SIG-M5 treated with dmso at 0.1 percent for 504 hours (cell line): ENCODE results near the gene AGPAT4.
"Not testable (repeated sequence)": the region's sequence is repeated elsewhere in the genome, so short reads cannot be mapped to it uniquely, and the experiment has no call there.

Experiments
- DNase-seq: peaks from one replicate; lab custom pipeline; 2025; ENCODE audit not compliant: unreplicated experiment; lab: John Stamatoyannopoulos, UW

AGPAT4 gene

DNA sequence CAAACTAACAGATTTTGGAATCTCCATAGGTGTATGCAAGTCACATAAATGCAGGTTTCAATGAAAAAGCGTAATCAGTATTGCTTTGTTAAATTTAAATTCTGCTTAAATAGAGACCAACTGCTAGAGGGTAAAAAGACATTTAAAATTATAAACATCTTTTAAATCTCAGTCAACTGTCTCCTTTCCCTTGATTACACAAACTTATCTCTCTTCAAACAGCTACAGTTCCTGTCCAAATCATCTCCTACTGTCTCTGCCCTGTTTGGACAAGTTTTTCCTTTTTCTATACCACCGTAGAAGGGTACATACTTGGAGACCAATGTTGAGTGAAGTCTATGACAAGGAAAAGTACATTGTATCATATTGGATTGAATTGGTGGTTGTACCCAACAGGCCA, 43.5 kb downstream of the AGPAT4 start:
- no peak for DNase-seq

DNA sequence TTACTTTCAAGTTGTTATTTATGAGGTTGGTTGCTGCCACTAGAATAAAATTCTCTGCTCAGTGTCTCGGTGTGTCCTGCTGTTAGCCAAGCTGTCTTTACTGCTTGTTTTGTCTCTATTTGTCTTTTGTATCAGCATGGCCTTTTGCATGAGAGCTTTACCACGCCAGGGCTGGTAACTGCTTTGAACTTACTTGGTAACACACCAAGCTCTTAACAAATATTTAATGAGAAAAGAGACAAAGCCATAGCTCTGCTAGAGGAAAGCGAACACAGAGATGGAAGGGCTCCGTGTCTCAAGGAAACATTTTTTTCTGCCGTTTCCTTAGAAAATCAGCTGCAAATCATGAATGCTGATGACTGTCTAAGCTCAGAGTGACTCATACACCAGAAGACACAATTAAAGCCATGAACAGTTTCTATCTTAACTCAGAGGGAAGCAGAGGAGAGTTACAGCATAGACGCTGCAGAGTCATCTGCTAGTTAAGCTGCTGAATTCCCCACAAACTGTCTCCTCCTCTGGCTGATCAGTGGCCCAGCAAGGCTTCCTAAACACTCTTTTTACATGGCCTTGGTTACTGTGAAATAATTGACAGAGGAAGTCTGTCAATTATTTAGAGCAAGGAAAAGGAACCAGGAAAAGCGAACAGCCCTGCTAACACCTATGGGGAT, 44.8 kb downstream of the AGPAT4 start:
- peak; percentile 71 for DNase-seq

DNA sequence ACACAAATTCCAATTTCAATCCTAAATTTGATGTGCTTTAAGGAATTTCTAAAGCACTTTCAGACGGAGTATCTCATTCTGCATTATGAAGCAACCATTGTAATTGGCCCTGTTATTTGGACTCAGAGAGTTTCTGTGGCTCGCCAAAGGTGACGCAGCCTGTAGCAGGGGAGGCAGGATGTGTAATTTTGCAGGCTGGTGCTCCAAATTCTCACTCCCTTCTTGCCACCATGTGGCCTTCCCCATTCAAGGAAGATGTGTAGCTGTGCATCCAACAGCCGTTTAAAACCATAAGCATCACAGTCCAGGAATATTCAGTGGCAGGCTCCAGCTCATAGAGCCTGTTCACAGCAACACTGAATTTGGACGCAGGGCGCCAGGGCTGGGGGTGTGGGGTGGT, 45.8 kb downstream of the AGPAT4 start:
- DNase-seq, result no peak

DNA sequence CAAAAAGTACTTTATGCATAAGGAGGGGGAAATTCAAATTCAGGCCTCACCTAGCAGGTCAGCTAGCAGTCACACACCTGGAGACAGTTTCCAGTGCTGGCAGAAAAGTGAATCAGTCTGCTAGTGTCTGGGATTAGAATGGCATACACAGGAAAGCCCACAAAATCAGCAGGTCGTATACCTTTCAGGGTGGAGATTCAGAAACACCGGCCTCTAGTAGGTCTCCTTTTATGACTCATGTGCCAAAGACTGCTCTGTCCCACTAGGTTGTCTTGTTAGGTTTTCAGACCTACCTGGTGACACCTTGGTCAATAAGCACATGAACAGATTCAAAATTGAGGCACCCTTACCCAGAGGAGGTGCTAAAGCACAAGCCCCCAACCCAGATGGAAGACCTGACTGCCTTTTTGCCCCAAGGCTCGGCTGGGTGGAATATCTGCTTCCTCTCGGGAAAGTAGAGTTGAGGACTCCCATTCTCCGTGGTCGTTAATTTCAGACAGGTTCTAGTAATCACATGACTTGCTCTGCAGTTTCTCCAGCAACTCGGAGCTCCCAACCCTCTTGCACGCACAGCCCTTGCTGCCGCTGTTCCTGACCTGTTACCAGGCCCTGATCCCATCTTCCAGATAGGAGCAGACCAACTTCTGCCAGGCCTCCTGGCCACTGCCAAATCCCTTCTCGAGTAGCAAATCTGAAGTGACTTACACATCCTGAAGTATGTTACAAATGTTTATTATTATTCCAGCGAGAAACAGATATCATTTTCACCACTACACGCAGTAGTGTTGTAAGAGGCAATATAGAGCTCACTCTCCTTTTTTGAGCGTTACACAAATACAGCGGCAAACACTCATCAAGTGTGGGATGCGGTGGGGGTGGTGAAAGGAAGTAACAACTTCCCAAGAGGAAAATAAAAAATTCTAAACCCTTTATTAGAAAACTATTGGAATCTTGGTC, 46.6 kb downstream of the AGPAT4 start:
- DNase-seq, result no peak

DNA sequence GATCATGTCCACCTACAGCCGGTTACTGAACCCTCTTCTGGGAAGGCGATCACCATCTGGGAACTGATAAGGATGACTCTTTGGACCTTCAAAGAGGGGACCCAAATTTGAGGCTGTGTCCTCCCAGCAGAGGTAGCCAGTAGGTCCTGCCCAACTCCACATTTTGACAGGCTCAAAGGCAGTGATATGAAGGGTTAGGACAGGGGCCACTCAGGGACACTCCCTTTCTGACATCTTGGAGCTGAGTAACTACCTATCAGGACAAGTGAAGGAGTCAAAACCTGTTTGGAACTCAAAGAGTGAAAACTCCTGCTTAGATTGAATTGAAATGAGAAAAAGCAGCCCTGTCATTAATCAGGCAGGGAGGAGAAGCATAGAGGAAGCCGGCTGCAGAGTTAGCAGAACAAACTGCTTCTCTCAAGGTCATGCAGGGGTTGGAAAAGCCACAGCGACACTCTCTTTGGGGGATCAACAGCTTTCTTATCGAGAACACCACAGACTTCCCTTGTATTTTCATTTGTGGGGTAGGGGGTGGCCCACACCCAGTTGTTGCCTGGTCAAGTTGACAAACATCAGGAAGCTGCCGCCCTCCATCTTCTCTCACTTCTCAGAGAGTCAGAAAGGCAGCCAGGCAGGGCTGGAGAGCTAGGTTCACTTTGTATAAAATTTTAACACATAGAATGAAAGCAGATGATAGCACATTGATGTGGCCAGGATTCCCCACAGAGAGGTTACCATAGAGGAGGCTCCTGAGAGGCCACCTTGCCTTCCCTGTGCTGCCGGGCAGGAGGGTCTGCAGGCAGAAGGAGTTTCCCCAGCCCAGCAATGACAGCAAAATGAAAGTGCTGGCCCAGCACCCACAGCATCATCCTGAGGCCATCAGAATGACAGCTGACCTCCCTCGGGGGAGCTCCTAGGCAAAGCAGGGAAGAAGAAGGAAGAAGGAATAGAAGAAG, 47.6 kb downstream of the AGPAT4 start:
- DNase-seq, result no peak

DNA sequence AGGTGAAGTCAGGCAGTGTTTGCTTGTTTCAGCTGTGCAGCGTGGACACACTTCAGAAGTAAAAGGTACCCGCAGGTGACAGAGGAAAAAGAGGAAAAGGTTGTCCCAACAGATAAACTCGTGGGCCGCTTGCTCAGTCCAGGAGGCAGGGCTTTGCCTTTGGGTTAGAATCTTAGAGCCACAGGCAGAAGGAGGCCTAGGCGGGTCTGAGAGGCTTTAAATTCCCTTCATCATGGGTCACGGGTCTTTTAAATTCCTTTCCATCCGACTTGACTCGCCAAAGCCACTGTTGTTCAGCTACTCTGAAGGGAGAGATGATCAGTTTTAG, 48.2 kb downstream of the AGPAT4 start:
- DNase-seq, result no peak

DNA sequence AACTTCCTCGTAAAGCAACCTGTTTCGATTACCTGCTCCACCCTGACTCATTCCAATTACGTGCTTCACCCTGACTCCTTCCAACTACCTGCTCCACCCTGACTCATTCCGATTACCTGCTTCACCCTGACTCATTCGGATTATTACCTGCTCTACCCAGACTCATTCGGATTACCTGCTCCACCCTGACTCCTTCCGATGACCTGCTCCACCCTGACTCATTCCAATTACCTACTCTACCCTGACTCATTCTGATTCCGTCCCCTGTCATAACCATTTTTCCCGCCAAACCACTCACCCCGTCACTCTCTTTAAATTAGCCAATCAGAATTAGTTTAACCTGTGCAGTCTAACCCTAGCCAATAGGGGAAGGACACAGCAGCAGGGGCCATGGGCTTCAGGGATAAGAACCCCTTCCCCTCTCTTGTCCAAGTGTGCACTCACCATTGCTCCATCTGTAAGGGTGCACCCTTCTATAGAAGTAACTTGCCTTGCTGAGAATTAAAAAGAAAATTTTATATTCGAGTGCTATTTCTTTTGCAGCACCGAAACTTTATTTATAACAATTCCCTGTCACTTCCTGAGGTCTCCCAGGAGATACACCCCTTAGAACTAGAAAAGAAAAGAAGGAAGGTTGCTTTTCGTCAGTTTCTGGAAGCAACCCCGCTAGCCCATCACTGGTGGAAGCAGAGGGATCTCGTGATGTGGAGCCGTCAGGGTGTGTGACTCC, 48.7 kb downstream of the AGPAT4 start:
- not testable (repeated sequence) for DNase-seq

DNA sequence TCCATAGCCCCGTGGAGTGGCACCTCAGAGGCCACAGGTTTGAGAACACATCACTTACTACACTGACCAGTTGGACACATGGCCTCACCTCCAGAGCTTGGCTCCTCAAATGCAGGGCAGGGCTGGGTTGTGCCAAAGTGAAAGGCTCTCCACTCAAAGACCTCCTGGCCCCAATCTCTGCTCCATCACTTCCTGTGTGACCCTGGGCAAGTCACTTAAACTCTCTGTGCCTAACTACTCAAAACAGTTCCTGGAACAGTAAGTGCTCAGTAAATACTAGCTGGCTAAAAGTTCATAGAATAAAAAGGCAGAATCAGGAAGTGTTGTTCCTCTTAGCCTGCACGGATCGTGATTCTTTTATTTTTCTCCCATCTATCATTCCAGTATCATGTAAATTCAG, 50.2 kb downstream of the AGPAT4 start:
- DNase-seq, result no peak

DNA sequence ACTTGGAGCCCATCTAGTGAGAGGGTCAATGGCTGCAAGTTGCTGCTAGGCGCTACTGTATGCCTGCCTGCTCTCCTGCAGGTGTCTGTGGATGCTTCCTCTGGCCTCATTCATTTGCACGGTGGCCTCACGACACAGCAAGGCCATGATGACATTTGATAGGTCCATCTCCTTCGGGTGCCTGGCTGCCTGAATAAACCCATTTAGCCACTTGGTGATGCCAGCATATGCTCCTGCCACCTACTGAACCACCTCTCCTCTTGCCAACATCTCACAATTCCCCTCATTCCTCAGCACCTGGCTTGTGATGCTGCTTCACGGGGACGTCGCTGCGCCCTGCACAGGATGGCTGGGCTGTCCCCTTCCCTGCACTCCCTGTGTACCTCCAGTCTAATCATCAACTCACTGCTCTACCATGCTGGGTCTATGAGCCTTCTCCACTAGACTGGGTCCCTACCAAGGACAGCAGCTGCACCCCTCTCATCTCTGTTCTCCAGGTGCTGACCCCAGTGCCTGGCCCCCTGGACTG, 51.1 kb downstream of the AGPAT4 start:
- DNase-seq, result no peak

DNA sequence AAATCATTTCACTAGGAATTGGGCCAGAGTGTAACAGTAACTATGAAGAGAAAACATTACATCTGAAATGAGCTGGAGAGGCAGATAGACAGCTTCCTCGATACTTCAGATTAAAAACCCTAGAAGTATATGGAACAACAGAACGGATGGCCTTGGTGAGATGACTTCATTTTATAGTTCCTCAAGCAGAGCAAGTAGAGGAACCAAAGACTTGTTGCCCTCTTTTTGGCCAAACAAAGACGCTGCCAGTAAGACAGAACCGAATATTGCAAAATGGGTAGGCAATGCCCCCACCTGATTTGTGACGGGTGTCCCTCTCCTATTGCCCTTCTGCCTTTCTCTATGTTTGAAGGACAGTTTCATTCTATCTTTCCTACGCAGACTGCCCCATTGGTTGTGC, 53.5 kb downstream of the AGPAT4 start:
- DNase-seq, result no peak

DNA sequence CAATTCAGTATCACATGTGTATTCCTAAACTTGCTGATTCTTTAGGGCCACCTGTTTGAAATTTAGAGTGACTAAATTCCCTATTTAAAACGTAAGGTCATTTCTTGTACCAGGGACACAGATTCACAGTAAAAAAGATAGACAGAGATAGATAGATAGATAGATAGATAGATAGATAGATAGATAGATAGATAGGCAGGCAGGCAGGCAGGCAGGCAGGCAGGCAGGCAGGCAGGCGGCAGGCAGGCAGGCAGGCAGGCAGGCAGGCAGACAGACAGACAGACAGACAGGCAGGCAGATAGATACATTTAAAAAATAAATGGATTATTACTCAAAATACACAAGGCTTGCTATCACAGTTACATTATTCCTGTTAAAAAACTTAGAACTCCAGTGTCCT, 54.2 kb downstream of the AGPAT4 start:
- no peak for DNase-seq

DNA sequence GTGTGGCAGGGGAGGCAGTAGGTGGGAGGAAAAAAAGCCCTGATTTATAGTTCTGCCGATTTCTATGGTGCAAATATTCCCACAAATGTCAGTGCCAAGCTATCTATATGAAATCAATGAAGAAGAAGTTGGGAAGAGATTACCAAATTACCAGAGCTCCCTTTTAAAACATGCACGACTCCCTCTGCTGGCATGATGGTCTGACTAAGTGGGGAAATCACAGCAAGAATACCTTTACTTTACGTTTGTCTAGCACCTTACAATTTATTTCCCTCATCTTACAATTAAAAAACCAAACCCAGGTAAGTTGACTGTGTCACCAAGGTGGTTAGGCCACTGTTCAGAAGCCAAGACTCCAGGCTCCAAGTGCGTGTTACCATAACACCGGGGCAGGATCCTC, 55.6 kb downstream of the AGPAT4 start:
- DNase-seq, result no peak

DNA sequence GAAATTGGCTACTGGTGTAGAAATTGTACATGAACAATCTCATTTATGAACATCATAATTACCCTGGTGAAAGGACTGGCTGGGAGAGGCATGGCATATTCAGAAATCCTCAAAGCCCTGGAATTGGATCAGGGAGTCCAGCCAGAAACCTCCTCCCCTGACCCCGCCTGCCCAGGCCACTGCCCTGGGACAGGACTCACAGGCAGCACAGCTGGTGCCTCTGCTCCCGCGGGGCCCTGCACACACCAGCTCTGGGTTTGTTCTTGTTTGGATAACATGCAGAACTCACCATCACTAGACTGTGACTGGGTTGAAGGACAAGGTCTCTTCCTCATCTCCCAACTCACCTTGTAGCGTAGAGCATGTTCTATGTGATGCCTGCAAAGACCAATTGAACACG, 56.2 kb downstream of the AGPAT4 start:
- no peak for DNase-seq

DNA sequence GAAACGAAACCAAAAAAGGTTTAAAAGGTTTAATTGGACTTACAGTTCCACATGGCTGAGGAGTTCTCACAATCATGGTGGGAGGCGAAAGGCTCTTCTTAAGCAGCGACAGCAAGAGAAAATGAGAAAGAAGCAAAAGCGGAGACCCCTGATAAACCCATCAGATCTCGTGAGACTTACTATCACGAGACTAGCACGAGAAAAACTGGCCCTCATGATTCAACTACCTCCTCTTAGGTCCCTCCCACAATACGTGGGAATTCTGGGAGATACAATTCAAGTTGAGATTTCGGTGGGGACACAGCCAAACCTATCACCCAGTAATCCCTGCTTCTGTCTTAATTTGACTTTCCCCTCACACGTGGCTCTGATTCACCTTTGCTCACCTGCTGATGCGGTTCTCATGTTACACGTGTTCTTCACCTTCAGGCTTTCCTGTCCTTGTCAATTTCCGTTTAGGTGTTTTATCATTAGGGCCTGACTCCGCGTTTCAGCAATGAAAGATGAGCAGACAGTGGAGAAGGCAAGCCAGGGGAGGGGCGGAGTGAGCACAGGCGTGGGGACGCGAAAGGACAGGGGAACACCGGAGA, 57.1 kb downstream of the AGPAT4 start:
- DNase-seq, result no peak

DNA sequence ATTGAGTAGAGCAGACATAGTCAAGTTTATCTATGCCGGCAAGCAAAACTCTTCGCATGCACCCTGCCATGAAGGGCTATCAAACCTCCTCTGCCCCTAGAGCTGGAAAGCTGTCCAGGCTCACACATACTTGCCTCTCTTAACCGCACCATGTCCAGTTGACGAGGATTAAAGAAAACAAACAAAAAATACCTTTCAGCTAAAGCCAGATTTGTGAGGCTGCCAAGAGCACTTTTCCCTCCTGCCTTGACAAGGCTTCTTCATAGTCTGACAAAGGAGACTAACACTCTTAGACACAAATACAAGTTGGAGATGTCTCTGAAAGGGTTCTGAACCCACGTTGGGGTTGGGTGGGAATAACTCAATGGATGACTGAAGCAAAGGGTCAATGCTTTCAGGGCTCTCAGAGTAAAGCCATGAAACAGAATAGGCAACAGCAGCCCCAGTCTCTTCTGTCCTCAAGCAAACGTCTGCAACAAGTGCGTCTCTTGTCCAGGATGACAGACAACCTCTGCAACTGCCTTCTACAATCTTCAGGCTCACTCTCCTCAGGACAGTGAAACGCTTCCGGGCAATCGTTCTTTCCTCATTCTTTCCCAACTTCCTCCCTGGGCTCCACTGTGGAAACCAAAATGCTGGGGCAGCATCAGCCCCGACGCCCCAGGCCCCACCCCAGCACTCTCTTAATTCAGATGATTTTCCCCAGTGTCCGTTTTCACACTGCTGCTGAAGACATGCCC, 57.8 kb downstream of the AGPAT4 start:
- no peak for DNase-seq

DNA sequence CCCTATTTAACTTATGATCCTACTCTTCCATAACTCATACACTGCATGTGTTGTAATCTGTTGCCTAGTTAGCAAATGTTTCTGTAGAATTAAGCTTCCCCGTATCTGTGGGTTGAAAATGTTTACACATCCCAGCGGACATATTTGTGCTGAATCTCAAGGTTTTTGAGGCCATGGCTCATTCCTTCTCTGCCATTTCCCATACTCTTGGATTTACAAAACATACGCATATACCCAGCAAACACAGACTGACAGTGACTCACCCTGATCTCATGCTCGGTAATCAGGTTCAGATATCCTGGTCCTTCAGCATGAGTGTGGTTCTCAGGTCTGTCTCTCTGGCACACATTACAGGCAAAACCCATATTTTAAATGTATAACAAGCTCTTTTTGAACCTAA, 58.7 kb downstream of the AGPAT4 start:
- no peak for DNase-seq

DNA sequence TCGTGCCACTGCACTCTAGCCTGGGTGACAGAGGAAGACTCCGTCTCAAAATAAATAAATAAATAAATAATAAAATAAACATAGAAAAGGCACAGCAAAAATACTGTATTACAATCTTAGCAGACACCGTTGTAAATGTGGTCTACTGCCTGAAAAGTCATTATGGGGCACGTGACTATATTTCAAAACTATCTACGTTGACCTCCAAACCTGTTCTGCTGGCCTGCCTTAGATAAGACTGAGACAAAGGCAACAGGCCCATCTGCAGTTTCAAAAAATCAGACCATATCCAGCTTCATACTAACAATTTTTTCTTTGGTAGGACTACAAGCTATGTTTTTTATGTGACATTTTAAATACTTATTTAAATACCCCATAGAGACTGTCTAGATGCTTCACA, 59.1 kb downstream of the AGPAT4 start:
- no peak for DNase-seq

DNA sequence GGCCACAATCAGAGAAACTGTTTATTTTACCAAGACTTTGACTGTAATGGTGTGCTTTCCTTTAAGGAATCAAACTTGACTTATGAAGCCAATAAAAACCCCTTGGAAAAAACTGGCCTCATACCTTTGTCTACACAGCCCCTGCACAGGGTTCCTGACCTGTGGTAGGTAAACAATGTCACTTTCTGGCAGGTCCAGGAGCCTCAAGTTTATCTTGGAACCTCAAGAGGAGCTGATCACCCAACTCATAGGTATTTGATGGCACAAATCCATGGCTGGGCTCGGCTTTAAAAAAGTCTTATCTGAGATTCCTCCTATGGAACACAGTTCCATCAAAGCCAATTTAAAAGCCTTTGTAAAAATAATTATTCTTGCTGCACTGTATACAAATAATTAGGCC, 61.0 kb downstream of the AGPAT4 start:
- DNase-seq, result no peak

DNA sequence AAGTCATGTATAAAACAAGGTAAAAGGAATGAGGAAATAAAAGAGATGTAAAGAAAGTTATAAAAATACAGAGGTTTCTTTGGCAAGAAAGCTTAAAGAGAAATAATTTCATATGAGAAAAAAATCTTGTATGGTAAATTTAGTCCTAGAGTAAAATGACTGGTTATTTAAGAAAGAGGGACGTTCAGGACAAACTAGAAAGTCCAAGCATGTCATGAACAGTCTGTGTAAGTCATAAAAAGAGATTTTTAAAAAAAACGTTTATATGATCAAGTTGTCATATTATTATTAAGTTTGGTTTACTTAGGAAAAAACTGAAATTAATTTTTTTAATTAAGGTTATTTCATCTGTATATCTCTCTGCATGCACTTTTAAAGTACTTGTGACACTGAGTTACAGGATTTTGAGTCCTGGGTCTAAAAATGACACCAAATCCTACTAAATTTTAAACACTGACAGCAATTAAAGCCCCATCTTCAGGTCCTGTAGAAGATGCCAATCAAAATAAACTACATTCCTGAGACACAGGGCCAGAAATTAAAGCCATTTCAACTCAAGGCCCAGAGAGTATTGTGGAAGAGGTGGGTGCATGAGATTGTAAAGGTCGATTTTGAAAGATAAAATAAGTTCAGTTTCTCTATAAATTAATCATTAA, 62.4 kb downstream of the AGPAT4 start:
- DNase-seq, result no peak
